GM23338 (cell line): ENCODE results near the gene UBE2E2.

Experiments
- CREB1 ChIP-seq: fragments of 250-450 bp; sonication (Bioruptor Pico); IDR thresholded peaks from 2 replicates; pipeline ENCODE4 v1.5.0; 2020; ENCODE audit warnings: low read depth, mild to moderate bottlenecking, moderate library complexity
- CTCF ChIP-seq, 2 experiments: fragments of 200-600 bp in 1 of 2; sonication (generic) in 1 of 2; conservative IDR thresholded peaks; 2 replicates each; pipeline versions ENCODE4 v1.5.1 to v1.6.1; 2016 to 2017; ENCODE audit warnings: antibody characterized with exemption in 2 of 2, low read depth in 2 of 2, mild to moderate bottlenecking in 2 of 2, moderate library complexity in 1 of 2
- ETS1 ChIP-seq: IDR thresholded peaks from 2 replicates; pipeline ENCODE4 v1.6.1; 2016; ENCODE audit warnings: antibody characterized with exemption
- EZH2 ChIP-seq: fragments of 200-600 bp; sonication (generic); IDR thresholded peaks from one replicate; pipeline ENCODE4 v1.8.0; 2017; ENCODE audit warnings: antibody characterized with exemption, mild to moderate bottlenecking, low read depth; ENCODE audit not compliant: unreplicated experiment
- EZH2phosphoT487 ChIP-seq: fragments of 200-600 bp; sonication (generic); IDR thresholded peaks from one replicate; pipeline ENCODE4 v1.8.1; 2018; ENCODE audit warnings: antibody characterized with exemption; ENCODE audit not compliant: unreplicated experiment
- JUNB ChIP-seq: IDR thresholded peaks from one replicate; pipeline ENCODE4 v1.6.1; 2016; ENCODE audit warnings: antibody characterized with exemption; ENCODE audit not compliant: unreplicated experiment
- NANOG ChIP-seq: IDR thresholded peaks from 2 replicates; pipeline ENCODE4 v1.6.1; 2016; ENCODE audit warnings: antibody characterized with exemption, borderline replicate concordance
- POLR2AphosphoS5 ChIP-seq: IDR thresholded peaks from 2 replicates; pipeline ENCODE4 v1.6.1; 2016; ENCODE audit warnings: antibody characterized with exemption, low read depth
- STAT1 ChIP-seq: IDR thresholded peaks from one replicate; pipeline ENCODE4 v1.6.1; 2016; ENCODE audit warnings: antibody characterized with exemption; ENCODE audit not compliant: unreplicated experiment
- ZNF331 ChIP-seq: fragments of 250-450 bp; sonication (Bioruptor Pico); IDR thresholded peaks from 2 replicates; pipeline ENCODE4 v1.5.0; 2020; ENCODE audit warnings: low read depth, mild to moderate bottlenecking, moderate library complexity
- TF ChIP-seq, protein P1 (sequence below): IDR thresholded peaks from one replicate; pipeline ENCODE4 v1.6.1; 2018; ENCODE audit warnings: antibody characterized with exemption; ENCODE audit not compliant: unreplicated experiment
- TF ChIP-seq, protein P2 (sequence below): fragments of 250-450 bp; sonication (Bioruptor Pico); IDR thresholded peaks from 2 replicates; pipeline ENCODE4 v1.5.0; 2020; ENCODE audit warnings: mild to moderate bottlenecking, moderate library complexity

DNA sequence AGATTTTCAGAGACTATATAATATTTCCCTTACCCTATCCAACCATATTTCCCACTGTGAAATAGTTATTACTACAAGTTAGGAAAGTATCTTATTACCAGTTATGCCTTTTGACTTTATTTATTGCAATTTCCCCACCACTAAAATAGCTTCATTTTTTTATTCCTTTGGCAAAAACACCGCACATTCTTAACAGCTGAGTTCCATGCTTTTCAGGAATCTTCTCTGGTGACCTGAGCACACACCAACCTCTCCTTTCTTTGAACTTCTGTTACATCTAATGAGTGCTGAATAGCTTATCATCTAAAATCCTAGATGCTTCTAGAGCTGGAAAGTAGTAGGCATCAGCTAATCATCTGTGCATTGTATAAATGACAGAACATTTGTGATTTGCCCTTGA, 99.1 kb downstream of the UBE2E2 start:
- TF ChIP-seq EZH2phosphoT487 (no peak), CTCF (conservative IDR thresholded peaks at IDR 0.05; ENCODE audit: low read depth in 2 of 2) (no peak), ZNF331 (no peak), ETS1 (no peak), EZH2 (no peak), POLR2AphosphoS5 (no peak), NANOG (no peak), STAT1 (no peak), JUNB (no peak), CREB1 (CRISPR knock-in tag) (no peak)
- TF ChIP-seq, protein P1, sequence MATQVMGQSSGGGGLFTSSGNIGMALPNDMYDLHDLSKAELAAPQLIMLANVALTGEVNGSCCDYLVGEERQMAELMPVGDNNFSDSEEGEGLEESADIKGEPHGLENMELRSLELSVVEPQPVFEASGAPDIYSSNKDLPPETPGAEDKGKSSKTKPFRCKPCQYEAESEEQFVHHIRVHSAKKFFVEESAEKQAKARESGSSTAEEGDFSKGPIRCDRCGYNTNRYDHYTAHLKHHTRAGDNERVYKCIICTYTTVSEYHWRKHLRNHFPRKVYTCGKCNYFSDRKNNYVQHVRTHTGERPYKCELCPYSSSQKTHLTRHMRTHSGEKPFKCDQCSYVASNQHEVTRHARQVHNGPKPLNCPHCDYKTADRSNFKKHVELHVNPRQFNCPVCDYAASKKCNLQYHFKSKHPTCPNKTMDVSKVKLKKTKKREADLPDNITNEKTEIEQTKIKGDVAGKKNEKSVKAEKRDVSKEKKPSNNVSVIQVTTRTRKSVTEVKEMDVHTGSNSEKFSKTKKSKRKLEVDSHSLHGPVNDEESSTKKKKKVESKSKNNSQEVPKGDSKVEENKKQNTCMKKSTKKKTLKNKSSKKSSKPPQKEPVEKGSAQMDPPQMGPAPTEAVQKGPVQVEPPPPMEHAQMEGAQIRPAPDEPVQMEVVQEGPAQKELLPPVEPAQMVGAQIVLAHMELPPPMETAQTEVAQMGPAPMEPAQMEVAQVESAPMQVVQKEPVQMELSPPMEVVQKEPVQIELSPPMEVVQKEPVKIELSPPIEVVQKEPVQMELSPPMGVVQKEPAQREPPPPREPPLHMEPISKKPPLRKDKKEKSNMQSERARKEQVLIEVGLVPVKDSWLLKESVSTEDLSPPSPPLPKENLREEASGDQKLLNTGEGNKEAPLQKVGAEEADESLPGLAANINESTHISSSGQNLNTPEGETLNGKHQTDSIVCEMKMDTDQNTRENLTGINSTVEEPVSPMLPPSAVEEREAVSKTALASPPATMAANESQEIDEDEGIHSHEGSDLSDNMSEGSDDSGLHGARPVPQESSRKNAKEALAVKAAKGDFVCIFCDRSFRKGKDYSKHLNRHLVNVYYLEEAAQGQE: no peak
- TF ChIP-seq, protein P2, sequence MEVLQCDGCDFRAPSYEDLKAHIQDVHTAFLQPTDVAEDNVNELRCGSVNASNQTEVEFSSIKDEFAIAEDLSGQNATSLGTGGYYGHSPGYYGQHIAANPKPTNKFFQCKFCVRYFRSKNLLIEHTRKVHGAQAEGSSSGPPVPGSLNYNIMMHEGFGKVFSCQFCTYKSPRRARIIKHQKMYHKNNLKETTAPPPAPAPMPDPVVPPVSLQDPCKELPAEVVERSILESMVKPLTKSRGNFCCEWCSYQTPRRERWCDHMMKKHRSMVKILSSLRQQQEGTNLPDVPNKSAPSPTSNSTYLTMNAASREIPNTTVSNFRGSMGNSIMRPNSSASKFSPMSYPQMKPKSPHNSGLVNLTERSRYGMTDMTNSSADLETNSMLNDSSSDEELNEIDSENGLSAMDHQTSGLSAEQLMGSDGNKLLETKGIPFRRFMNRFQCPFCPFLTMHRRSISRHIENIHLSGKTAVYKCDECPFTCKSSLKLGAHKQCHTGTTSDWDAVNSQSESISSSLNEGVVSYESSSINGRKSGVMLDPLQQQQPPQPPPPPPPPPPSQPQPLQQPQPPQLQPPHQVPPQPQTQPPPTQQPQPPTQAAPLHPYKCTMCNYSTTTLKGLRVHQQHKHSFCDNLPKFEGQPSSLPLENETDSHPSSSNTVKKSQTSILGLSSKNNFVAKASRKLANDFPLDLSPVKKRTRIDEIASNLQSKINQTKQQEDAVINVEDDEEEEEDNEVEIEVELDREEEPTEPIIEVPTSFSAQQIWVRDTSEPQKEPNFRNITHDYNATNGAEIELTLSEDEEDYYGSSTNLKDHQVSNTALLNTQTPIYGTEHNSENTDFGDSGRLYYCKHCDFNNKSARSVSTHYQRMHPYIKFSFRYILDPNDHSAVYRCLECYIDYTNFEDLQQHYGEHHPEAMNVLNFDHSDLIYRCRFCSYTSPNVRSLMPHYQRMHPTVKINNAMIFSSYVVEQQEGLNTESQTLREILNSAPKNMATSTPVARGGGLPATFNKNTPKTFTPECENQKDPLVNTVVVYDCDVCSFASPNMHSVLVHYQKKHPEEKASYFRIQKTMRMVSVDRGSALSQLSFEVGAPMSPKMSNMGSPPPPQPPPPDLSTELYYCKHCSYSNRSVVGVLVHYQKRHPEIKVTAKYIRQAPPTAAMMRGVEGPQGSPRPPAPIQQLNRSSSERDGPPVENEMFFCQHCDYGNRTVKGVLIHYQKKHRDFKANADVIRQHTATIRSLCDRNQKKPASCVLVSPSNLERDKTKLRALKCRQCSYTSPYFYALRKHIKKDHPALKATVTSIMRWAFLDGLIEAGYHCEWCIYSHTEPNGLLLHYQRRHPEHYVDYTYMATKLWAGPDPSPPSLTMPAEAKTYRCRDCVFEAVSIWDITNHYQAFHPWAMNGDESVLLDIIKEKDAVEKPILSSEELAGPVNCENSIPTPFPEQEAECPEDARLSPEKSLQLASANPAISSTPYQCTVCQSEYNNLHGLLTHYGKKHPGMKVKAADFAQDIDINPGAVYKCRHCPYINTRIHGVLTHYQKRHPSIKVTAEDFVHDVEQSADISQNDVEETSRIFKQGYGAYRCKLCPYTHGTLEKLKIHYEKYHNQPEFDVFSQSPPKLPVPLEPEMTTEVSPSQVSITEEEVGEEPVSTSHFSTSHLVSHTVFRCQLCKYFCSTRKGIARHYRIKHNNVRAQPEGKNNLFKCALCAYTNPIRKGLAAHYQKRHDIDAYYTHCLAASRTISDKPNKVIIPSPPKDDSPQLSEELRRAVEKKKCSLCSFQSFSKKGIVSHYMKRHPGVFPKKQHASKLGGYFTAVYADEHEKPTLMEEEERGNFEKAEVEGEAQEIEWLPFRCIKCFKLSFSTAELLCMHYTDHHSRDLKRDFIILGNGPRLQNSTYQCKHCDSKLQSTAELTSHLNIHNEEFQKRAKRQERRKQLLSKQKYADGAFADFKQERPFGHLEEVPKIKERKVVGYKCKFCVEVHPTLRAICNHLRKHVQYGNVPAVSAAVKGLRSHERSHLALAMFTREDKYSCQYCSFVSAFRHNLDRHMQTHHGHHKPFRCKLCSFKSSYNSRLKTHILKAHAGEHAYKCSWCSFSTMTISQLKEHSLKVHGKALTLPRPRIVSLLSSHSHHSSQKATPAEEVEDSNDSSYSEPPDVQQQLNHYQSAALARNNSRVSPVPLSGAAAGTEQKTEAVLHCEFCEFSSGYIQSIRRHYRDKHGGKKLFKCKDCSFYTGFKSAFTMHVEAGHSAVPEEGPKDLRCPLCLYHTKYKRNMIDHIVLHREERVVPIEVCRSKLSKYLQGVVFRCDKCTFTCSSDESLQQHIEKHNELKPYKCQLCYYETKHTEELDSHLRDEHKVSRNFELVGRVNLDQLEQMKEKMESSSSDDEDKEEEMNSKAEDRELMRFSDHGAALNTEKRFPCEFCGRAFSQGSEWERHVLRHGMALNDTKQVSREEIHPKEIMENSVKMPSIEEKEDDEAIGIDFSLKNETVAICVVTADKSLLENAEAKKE (CRISPR knock-in tag): no peak
